Measurements from ENCODE around the gene FAM151A.

FAM151A gene

DNA sequence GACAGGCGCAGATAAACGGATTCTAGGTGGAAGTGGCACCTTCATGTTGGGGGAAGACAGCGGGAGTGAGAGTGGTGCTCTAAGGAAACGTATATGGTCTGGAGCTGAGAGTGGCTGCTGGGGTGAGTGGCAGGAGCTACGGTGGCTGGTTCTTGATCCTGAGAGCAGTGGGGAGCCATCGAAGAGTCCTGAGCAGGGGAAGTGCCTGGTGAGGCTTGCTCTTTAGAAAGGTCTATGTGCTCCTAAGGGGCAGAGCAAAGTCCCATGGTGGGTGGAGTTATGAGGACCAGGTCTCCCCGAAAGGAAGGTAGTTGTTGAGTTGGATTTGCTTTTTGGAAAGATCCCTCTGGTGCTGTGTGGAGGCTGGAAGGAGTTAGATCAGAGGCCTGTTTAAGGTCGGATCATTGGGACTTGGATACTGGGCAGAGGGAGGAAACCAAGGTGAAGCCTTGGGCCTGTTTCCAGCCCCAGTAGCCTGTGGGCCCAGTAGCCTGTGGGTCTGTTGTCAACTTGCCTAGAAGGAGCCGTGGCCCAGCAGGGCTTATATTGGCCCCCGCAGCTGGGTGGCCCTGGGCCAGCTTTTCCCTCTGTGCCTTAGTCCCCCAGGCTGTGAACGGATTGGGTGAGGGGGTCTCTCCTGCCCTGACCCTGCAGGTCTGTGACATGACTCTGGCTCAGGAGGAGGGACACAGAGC, 42.3 kb downstream of the FAM151A start:
- Histone ChIP-seq H3K4me2 (ENCODE audit: low read length) (peak overlapping the region; percentile 11), H3K4me1 (peaks cover 13% of the 10 kb centered on the region), H3K9ac (no peak overlapping the region), H3K27ac (peak overlapping the region; percentile 88), H3K4me3 (ENCODE audit: low read depth, low read length) (no peak overlapping the region), H3K9me3 (ENCODE audit: control insufficient read depth, low read length) (no peaks in the 10 kb centered on the region), H2AFZ (peak overlapping the region; percentile 64), H3K36me3 (ENCODE audit: control insufficient read depth, insufficient read depth, low read length) (no peaks in the 10 kb centered on the region), H3K27me3 (ENCODE audit: control insufficient read depth, insufficient read depth, low read length) (no peaks in the 10 kb centered on the region), H3K79me2 (no peaks in the 10 kb centered on the region)
- TF ChIP-seq CTCF (IDR thresholded peaks at IDR 0.05), result no peak

DNA sequence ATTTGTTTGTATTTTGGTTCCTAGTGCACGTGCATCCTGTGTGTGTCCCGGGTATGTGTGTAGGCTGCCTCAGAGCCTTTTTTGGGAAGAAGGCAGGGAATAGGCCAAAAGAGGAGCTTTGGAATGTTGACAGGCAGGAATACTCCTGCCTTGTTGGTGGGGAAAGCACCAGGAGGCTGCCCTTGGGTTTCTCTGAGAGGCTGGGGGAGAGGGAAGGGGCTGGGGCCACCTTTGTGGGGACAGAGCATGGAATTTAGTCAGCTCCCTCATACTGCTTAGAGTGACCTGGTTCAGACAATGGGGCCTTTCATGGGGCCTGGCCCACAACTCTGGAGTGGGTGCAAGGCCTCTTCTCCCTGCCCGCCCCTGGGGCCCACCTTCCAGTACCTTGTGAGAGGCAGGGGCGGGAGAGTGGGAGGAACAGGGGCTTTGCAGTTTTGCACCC, 44.0 kb downstream of the FAM151A start:
- H3K27ac ChIP-seq, result no peak overlapping the region
- H3K9ac ChIP-seq, result no peak overlapping the region
- no peak overlapping the region for H2AFZ ChIP-seq
- no peaks in the 10 kb centered on the region for H3K36me3 ChIP-seq (ENCODE audit: control insufficient read depth, insufficient read depth, low read length)
- H3K27me3 ChIP-seq (ENCODE audit: control insufficient read depth, insufficient read depth, low read length), result no peaks in the 10 kb centered on the region
- H3K4me1 ChIP-seq, result peaks cover 16% of the 10 kb centered on the region
- H3K79me2 ChIP-seq, result no peaks in the 10 kb centered on the region
- H3K4me2 ChIP-seq (ENCODE audit: low read length), result no peak overlapping the region
- no peak overlapping the region for H3K4me3 ChIP-seq (ENCODE audit: low read depth, low read length)
- H3K9me3 ChIP-seq (ENCODE audit: control insufficient read depth, low read length), result no peaks in the 10 kb centered on the region
- no peak for TF ChIP-seq CTCF (IDR thresholded peaks at IDR 0.05)

- Histone ChIP-seq H3K27ac (peak overlapping the region; percentile 15), H3K4me2 (ENCODE audit: low read length) (peak overlapping the region; percentile 6), H3K79me2 (no peaks in the 10 kb centered on the region), H3K36me3 (ENCODE audit: control insufficient read depth, insufficient read depth, low read length) (no peaks in the 10 kb centered on the region), H3K27me3 (ENCODE audit: control insufficient read depth, insufficient read depth, low read length) (no peaks in the 10 kb centered on the region), H3K4me1 (peaks cover 16% of the 10 kb centered on the region), H2AFZ (no peak overlapping the region), H3K4me3 (ENCODE audit: low read depth, low read length) (no peak overlapping the region), H3K9ac (no peak overlapping the region), H3K9me3 (ENCODE audit: control insufficient read depth, low read length) (no peaks in the 10 kb centered on the region)
- TF ChIP-seq CTCF (IDR thresholded peaks at IDR 0.05), result no peak
These were observed 45.7 kb downstream of the FAM151A start for GRCh38 chr1:54577612-54578011.

DNA sequence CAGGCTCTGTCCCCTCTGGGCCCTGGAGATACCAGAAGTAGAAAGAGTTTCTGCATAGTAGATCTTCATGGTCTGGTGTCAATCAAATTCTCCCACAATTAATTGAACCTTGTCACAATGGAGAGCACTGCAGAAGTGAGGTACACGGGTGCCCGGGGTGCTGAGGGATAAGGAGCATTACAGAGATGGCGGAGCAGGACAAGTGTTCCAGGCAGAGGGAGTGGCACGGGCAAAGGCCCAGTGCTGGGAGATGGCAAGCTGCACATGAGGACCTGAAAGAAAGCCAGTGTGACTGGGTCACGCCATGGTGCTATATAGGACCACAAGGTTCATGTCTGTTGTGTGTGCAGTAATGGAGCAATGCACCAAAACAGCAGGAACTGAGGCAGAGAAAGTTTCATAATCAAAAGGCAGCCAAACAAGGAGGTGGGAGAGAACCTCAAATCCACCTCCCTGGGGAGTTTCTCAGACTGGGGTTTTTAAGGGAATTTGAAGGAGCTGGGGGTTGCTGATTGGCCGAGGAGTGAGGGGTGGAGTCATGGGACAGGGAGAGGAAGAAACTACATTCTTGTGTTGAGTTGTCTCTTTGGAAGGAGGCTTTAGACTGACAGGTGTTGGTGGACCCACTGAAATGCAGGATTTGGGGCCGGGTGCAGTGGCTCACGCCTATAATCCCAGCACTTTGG, 47.6 kb downstream of the FAM151A start:
- no peaks in the 10 kb centered on the region for H3K27me3 ChIP-seq (ENCODE audit: control insufficient read depth, insufficient read depth, low read length)
- no peak overlapping the region for H3K27ac ChIP-seq
- H3K4me3 ChIP-seq (ENCODE audit: low read depth, low read length), result no peak overlapping the region
- no peak overlapping the region for H3K4me2 ChIP-seq (ENCODE audit: low read length)
- no peaks in the 10 kb centered on the region for H3K36me3 ChIP-seq (ENCODE audit: control insufficient read depth, insufficient read depth, low read length)
- H2AFZ ChIP-seq, result no peak overlapping the region
- TF ChIP-seq CTCF (IDR thresholded peaks at IDR 0.05), result no peak
- no peaks in the 10 kb centered on the region for H3K79me2 ChIP-seq
- no peak overlapping the region for H3K9ac ChIP-seq
- H3K4me1 ChIP-seq, result peaks cover 7% of the 10 kb centered on the region
- no peaks in the 10 kb centered on the region for H3K9me3 ChIP-seq (ENCODE audit: control insufficient read depth, low read length)

Measured in parathyroid adenoma (tissue), 2 donors.